IPS DF 6.9 (cell line): Measurements from ENCODE around the gene RALB.

Experiments
- DNase-seq: peaks from one replicate; pipeline ENCODE4 v3.0.0-alpha.2; 2013; ENCODE audit warnings: low read depth, low spot score
- H3K27ac ChIP-seq: one replicate; pipeline ENCODE4 v1.5.1; 2013; ENCODE audit warnings: low read length, control low read depth
- H3K27me3 ChIP-seq: 2 replicates; pipeline ENCODE4 v1.6.1; 2013; ENCODE audit warnings: mild to moderate bottlenecking, low read length; ENCODE audit not compliant: control insufficient read depth, insufficient read depth
- H3K36me3 ChIP-seq: 2 replicates; pipeline ENCODE4 v1.6.1; 2013; ENCODE audit warnings: low read length; ENCODE audit not compliant: control insufficient read depth, insufficient read depth
- H3K4me1 ChIP-seq: 2 replicates; pipeline ENCODE4 v1.6.1; 2013; ENCODE audit warnings: low read length; ENCODE audit not compliant: control insufficient read depth, insufficient read depth
- H3K4me3 ChIP-seq: 2 replicates; pipeline ENCODE4 v1.5.1; 2013; ENCODE audit warnings: mild to moderate bottlenecking, low read length
- H3K9me3 ChIP-seq: 2 replicates; pipeline ENCODE4 v1.6.1; 2013; ENCODE audit warnings: low read length, inconsistent platforms; ENCODE audit not compliant: control insufficient read depth, insufficient read depth
- WGBS: extraction: QIAGEN DNeasy Blood & Tissue Kit; methylation state at CpG from one replicate; pipeline ENCODE4 v1.1.7; 2013; ENCODE audit warnings: mixed read lengths, missing lambda C conversion rate; ENCODE audit not compliant: insufficient read length, insufficient coverage; 5-methylcytosine and 5-hydroxymethylcytosine counted together

Gene RALB

GRCh38 chr2:120235681-120236080 lies 17.0 kb upstream of the RALB start:
- H3K36me3 ChIP-seq = no peaks in the 10 kb centered on the region
- no peak for DNase-seq
- WGBS = no CpG with 5 or more reads among the region's 6 CpGs
- no peaks in the 10 kb centered on the region for H3K27me3 ChIP-seq
- peaks cover 2% of the 10 kb centered on the region; the same call in 1 of the 2 replicates for H3K4me1 ChIP-seq
- H3K9me3 ChIP-seq = no peaks in the 10 kb centered on the region
- no peak overlapping the region for H3K27ac ChIP-seq
- H3K4me3 ChIP-seq = no peak overlapping the region

GRCh38 chr2:120236316-120236715 lies 16.3 kb upstream of the RALB start:
- peaks cover 2% of the 10 kb centered on the region; the same call in 1 of the 2 replicates for H3K4me1 ChIP-seq
- H3K27me3 ChIP-seq = no peaks in the 10 kb centered on the region
- no peaks in the 10 kb centered on the region for H3K9me3 ChIP-seq
- WGBS = no CpG with 5 or more reads among the region's 10 CpGs
- no peak for DNase-seq
- no peaks in the 10 kb centered on the region for H3K36me3 ChIP-seq
- H3K4me3 ChIP-seq = no peak overlapping the region
- no peak overlapping the region for H3K27ac ChIP-seq

GRCh38 chr2:120236791-120237190 lies 15.9 kb upstream of the RALB start:
- H3K36me3 ChIP-seq = no peaks in the 10 kb centered on the region
- H3K27ac ChIP-seq = no peak overlapping the region
- no CpG with 5 or more reads among the region's 5 CpGs for WGBS
- no peaks in the 10 kb centered on the region for H3K27me3 ChIP-seq
- peaks cover 2% of the 10 kb centered on the region; the same call in 1 of the 2 replicates for H3K4me1 ChIP-seq
- H3K9me3 ChIP-seq = no peaks in the 10 kb centered on the region
- no peak overlapping the region for H3K4me3 ChIP-seq
- DNase-seq = no peak

- Histone ChIP-seq H3K27ac (no peak overlapping the region), H3K9me3 (no peaks in the 10 kb centered on the region), H3K27me3 (no peaks in the 10 kb centered on the region), H3K4me1 (peaks cover 2% of the 10 kb centered on the region; the same call in 1 of the 2 replicates), H3K36me3 (no peaks in the 10 kb centered on the region), H3K4me3 (no peak overlapping the region)
- WGBS = no CpG with 5 or more reads among the region's 10 CpGs
- no peak for DNase-seq
Measured at GRCh38 chr2:120237491-120237902, 15.2 kb upstream of the RALB start.

GRCh38 chr2:120238728-120239487 lies 13.7 kb upstream of the RALB start:
- WGBS = no CpG with 5 or more reads among the region's 22 CpGs
- no peaks in the 10 kb centered on the region for H3K9me3 ChIP-seq
- no peak overlapping the region for H3K27ac ChIP-seq
- no peaks in the 10 kb centered on the region for H3K27me3 ChIP-seq
- no peak overlapping the region for H3K4me3 ChIP-seq
- no peaks in the 10 kb centered on the region for H3K36me3 ChIP-seq
- no peak for DNase-seq
- peaks cover 2% of the 10 kb centered on the region; the same call in 1 of the 2 replicates for H3K4me1 ChIP-seq

GRCh38 chr2:120239488-120240287 lies 13.0 kb upstream of the RALB start:
- no CpG with 5 or more reads among the region's 22 CpGs for WGBS
- Histone ChIP-seq H3K36me3 (no peaks in the 10 kb centered on the region), H3K4me3 (no peak overlapping the region), H3K9me3 (no peaks in the 10 kb centered on the region), H3K4me1 (peaks cover 2% of the 10 kb centered on the region; the same call in 1 of the 2 replicates), H3K27ac (no peak overlapping the region), H3K27me3 (no peaks in the 10 kb centered on the region)
- no peak for DNase-seq

- H3K27ac ChIP-seq = no peak overlapping the region
- WGBS = no CpG with 5 or more reads among the region's 10 CpGs
- no peaks in the 10 kb centered on the region for H3K9me3 ChIP-seq
Measured at GRCh38 chr2:120240901-120241429, 11.7 kb upstream of the RALB start.

GRCh38 chr2:120241684-120242083 lies 11.0 kb upstream of the RALB start:
- no peaks in the 10 kb centered on the region for H3K36me3 ChIP-seq
- no peaks in the 10 kb centered on the region for H3K27me3 ChIP-seq
- no peak overlapping the region for H3K4me3 ChIP-seq
- H3K9me3 ChIP-seq = no peaks in the 10 kb centered on the region
- no peak overlapping the region for H3K27ac ChIP-seq
- no CpG with 5 or more reads among the region's 6 CpGs for WGBS
- H3K4me1 ChIP-seq = peaks cover 13% of the 10 kb centered on the region
- DNase-seq = no peak

More at GRCh38 chr2:120240901-120241429, 11.7 kb upstream of the RALB start:
- peaks cover 6% of the 10 kb centered on the region for H3K4me1 ChIP-seq
- no peaks in the 10 kb centered on the region for H3K27me3 ChIP-seq
- no peak overlapping the region for H3K4me3 ChIP-seq
- no peaks in the 10 kb centered on the region for H3K36me3 ChIP-seq
- no peak for DNase-seq

- Histone ChIP-seq H3K36me3 (no peaks in the 10 kb centered on the region), H3K27me3 (no peaks in the 10 kb centered on the region), H3K4me1 (peaks cover 13% of the 10 kb centered on the region), H3K4me3 (no peak overlapping the region), H3K27ac (no peak overlapping the region), H3K9me3 (no peaks in the 10 kb centered on the region)
- no peak for DNase-seq
- WGBS = no CpG with 5 or more reads among the region's 3 CpGs
Measured at GRCh38 chr2:120243211-120243610, 9.4 kb upstream of the RALB start.

- no peaks in the 10 kb centered on the region for H3K36me3 ChIP-seq
- no peaks in the 10 kb centered on the region for H3K9me3 ChIP-seq
- H3K4me3 ChIP-seq = no peak overlapping the region
- WGBS = no CpG with 5 or more reads among the region's 9 CpGs
- H3K4me1 ChIP-seq = peaks cover 13% of the 10 kb centered on the region
- no peaks in the 10 kb centered on the region for H3K27me3 ChIP-seq
- no peak for DNase-seq
- H3K27ac ChIP-seq = no peak overlapping the region
Measured at GRCh38 chr2:120243875-120244553, 8.6 kb upstream of the RALB start.
